GM21360 (cell line): ENCODE data around the gene SMCHD1.
A peak's percentile ranks its signal among the peaks of the same experiment; 100 is the strongest.
"Not testable (repeated sequence)": the region's sequence is repeated elsewhere in the genome, so short reads cannot be mapped to it uniquely, and the experiment has no call there.

Experiments
- ATAC-seq: cut with Tn5 transposase; IDR thresholded peaks from one replicate; pipeline ENCODE4 v1.9.1; 2021; ENCODE audit warnings: mild to moderate bottlenecking, moderate library complexity; ENCODE audit not compliant: unreplicated experiment

Gene SMCHD1

DNA sequence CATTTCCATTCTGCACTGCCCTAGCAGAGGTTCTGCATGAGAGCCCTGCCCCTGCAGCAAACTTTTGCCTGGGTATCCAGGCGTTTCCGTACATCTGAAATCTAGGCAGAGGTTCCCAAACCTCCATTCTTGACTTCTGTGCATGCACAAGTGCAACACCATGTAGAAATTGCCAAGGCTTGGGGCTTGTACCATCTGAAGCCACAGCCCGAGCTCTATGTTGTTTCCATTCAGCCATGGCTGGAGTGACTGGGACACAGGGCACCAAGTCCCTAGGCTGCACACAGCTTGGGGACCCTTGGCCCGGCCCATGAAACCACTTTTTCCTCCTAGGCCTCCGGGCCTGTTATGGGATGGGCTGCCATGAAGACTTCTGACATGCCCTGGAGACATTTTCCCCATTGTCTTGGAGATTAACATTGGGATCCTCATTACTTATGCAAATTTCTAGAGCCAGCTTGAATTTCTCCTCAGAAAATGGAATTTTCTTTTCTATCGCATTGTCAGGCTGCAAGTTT lies 154.2 kb downstream of the SMCHD1 start:
- ATAC-seq = not testable (repeated sequence)

DNA sequence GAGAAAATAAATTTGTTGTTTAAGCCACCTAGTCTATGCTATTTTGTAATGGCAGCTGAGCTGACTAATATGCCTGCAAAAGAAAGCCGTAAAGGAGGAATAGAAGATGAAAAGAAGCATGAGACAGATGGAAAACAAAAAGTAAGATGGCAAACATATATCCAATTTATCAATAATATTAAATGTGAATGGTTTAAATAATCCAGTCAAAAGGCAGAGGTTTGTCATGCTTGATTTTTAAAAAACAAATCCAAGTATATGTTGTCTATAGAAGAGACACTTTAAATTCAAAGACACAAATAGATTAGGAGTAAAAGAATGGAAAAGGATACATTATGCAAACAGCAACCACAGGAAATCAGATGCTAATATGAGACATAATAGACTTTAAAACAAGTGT lies 155.9 kb downstream of the SMCHD1 start:
- no peak for ATAC-seq

DNA sequence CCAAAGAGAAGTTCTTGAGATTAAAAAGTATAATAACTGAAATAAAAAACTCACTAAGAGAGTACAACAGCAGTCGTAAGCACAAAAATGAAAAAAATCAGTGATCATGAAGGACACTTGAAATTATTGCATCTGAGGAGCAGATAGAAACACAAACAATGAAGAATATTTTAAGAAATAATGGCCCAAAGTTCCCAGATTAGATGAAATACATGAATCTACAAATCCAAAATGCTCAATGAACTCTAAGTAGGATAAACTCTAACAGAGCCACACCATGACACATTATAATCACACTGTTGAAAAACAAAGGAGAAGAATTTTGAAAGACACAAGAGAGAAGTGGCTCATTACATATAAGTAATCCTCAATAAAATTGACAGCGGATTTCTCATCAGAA lies 159.4 kb downstream of the SMCHD1 start:
- no peak for ATAC-seq

DNA sequence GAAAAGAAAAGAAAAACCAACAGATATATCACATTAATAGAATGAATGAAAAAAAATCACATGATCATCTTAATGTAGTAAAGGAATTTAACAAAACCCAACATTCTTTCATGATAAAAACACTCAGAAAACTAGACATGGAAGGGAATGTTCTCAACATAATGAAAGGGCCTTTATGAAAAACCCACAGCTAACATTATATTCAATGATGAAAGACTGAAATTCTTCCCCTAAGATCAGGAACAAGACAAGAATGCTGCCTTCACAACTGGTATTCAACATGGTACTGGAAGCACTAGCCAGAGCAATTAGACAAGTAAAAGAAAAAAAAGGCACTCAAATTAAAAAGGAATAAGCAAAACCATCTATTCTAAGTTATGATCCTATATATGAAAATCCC lies 162.8 kb downstream of the SMCHD1 start:
- ATAC-seq = no peak

DNA sequence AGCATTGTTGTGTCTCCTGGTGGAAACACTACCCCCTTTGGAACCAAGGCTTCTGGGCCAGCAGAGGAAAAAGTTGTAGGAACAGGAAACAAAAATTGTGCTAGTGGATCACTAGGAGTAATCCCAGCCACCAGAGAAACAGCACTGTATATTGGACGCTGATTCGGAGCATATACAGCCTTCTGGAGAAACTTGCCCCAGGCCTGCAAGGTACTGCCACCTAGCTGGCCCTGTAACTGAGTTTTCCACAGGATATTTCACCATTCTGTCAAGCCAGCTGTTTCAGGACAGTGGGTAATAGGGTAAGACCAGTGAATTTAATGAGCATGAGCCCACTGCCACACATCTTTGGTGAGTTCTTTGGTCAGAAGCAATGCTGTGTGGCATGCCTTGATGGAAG lies 166.2 kb downstream of the SMCHD1 start:
- ATAC-seq = no peak

GRCh38 chr18:2822213-2822921 lies 166.8 kb downstream of the SMCHD1 start:
- no peak for ATAC-seq

DNA sequence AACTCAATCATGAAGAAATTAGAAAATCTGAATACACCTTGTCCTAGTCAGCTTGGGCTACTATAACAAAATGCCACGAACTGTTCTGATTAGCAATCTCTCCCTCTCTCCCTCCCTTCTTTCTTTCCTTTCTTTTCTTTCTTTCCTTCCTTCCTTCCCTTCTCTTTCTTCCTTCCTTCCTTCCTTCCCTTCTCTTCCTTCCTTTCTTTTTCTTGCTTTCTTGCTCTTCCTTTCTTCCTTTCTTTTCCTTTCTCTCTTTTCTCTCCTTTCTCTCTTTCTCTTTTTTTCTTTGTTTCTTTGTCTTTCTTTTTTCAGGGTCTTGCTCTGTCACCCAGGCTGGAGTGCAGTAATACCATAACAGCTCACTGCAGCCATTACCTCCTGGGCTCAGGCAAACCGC lies 167.7 kb downstream of the SMCHD1 start:
- no peak for ATAC-seq

DNA sequence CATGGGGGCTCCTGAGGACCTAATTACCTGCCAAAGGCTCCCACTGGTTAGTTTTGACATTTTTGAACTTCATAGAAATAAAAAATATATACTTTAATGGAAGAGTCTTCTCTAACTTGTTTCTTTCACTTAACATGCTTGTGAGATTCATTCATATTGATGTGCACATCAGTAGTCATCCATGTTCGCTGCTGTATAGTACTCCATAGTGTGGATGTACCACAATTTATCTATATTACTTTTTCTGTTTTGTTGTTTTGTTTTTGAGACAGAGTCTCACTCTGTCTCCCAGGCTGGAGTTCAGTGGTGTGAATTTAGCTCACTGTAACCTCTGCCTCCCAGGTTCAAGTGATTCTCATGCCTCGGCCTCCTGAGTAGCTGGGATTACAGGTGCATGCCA lies 168.4 kb downstream of the SMCHD1 start:
- no peak for ATAC-seq

DNA sequence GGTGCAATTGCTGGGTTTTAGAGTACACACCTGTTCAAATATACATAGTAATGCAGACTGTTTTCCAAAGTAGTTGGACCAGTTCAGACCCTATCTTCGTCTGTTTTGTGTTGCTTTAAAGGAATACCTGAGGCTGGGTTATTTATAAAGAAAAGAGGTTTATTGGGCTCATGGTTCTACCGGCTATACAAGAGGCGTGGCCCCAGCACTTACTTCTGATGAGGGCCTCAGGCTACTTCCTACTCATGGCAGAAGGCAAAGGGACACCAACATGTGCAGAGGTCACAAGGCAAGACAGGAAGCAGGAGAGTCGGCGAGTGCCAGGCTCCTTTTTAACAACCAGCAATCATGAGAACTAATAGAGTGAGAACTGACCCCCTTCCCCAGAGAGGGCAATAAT lies 169.3 kb downstream of the SMCHD1 start:
- no peak for ATAC-seq

DNA sequence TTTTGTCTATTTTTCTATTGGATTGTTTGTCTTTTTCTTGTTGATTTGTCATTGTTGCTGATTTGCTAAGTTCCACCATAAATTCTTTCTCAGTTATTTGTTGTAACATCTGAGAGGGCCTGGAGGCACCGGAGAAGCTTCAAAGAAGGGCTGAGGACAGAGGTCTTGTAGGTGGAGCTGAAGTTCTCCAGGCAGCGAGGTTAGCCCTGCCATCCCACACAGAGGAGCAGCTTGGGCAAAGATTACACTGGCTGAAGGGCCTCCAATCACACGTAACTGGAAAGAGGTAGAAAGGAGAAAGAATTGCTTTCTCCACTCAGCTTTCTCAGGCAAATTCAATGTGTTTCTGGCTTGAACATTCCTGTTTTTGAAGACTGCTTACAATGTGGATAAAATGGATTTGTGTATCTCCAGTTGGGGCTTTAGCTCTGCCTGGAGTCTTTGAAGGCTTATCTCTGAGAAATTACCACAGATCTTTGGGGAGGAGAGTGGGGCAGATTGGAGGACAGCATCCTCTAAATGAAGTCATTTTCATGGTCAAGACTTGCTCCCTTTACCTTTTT lies 170.2 kb downstream of the SMCHD1 start:
- no peak for ATAC-seq

DNA sequence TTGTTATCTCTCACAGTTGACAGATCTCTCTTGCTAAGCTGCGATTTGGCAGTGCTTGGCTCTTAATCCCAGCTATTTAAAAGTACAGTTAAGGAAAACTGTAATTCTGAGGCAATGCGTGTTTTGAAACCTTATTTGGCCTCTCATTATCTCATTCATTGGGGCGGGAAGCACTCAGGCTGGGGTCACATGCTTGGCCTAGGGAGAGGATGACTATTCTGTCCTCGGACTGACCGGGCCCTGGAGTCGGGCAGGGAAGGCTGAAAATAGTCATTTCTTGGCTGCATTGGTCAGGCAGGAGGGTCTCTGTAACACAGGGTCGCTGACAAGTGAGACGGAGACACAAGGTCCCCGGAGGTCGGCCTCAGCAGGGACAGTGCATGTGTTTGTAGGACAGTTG lies 171.1 kb downstream of the SMCHD1 start:
- no peak for ATAC-seq

DNA sequence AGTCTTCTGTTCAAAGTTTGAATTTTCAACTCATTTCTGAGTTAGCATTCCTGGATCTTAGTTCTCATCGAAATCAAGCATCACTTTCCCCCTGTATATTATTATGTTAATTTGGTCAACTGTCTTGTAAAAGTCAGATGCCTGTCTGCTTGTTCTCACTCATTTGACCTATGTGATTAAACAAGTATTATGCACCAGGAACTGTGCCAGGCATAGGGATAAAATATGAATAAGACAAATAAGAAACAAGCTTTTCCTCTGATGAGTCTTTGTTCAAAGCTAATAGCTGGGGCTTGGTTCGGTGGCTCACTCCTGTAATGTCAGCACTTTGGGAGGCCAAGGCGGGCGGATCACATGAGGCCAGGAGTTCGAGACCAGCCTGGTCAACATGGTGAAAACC lies 171.5 kb downstream of the SMCHD1 start:
- ATAC-seq = no peak

GRCh38 chr18:2836118-2836517 lies 180.6 kb downstream of the SMCHD1 start:
- ATAC-seq = not testable (repeated sequence)

DNA sequence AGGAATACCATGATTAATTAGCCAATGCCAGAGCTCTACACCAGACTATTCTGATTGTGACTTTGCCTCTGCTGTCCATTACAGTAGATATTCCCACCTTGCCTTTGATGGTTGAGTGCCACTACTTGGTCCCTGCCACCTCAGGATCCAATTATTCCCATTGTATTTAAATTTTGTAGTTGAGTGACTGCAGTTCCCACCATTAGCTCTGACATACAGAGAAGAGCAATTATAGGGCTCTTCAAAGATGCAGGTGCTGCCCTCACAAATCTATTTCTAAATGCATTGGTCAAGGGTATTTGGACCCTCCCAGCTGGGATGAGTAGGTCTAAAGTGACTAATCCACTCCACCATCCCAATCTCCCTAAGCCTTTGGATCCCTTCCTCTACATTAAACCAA lies 181.8 kb downstream of the SMCHD1 start:
- ATAC-seq = not testable (repeated sequence)

DNA sequence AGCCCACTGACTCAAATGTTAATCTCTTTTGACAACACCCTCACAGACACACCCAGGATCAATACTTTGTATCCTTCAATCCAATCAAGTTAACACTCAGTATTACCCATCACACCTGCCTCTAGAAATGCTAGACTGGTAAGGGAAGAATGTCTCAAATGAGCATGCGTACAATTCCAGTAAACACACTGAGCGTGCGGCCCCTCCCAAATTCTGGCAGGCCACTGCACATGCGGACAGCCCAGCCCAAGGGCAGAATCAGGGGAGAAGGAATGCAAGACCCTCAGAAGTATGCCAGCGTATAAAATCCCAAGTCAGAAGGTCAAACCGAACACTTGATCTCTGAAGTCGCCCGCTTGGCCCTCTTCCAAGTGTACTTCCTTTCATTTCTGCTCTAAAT lies 183.7 kb downstream of the SMCHD1 start:
- no peak for ATAC-seq

GRCh38 chr18:2840521-2840920 lies 185.0 kb downstream of the SMCHD1 start:
- no peak for ATAC-seq

DNA sequence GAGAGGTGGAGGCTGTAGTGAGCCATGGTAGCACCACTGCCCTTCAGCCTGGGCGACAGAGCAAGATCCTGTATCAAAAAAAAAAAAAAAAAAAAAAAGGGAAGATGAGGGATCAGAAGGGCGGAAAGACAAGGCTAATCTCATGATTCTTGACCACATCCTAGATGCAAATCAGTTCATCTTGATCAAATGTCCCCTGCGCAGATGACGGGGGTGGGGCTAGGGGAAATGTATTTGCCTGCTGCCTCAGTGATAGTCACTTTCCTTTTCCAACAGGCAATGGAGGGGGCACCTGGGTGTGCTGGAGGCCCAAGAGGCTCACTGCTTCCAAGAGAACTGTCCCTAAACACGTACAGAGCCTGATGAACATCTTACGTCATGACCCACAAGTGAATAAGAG lies 187.6 kb downstream of the SMCHD1 start:
- no peak for ATAC-seq

DNA sequence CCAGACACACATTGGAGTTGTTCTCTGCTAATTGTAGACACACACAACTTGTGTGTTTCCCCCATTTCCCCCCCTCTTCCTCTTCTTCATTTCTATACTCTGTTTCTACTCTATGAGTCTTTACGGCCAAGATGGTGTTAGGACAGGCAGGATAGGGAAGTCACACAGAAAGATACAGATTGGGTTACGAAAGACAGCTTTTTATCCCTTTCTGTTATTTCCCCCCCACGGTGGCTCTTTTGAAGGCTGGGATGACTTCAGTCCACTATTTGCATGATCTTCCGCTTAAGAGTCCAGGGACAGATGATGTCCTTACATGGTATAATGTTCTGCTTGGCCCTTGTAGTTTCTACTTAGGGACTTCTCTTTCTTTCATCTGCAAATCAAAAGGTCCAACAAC lies 189.6 kb downstream of the SMCHD1 start:
- ATAC-seq = no peak

DNA sequence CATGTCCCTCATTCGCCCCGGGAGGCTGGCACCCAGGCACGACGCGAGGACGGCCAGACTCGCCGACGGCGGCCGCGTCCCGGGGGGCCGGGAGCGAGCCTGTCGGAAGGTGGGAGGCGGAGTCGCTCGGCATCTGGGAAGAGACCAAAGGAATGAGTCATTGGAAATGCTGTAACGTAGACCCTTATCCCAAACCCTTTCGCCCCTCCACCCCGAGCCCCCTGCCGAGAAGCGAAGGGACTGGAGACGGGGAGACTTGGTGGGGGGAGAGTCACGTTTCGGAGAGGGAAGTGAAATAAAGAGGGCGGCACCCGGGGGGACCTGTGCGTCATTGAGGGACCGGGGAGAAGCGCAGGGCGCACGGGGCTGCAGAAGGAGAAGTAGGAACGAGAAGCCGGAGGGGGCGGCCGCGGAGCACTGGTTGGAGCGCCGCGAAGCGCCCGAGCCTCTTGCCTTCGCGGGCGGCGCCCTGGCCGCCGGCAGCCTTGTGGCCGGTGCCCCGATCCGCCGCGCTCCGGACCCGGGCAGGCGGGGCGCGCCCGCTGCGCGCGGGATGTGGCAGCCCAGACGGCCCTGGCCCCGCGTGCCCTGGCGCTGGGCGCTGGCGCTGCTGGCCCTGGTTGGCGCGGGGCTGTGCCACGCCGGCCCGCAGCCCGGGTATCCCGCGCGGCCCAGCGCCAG lies 191.2 kb downstream of the SMCHD1 start, which contains the start of gene EMILIN2:
TSS of gene EMILIN2 (plus strand) at position 371 of the 681 bp plus-strand sequence. CDS start at position 554, 183 bp downstream.
- peak; percentile 59 for ATAC-seq

DNA sequence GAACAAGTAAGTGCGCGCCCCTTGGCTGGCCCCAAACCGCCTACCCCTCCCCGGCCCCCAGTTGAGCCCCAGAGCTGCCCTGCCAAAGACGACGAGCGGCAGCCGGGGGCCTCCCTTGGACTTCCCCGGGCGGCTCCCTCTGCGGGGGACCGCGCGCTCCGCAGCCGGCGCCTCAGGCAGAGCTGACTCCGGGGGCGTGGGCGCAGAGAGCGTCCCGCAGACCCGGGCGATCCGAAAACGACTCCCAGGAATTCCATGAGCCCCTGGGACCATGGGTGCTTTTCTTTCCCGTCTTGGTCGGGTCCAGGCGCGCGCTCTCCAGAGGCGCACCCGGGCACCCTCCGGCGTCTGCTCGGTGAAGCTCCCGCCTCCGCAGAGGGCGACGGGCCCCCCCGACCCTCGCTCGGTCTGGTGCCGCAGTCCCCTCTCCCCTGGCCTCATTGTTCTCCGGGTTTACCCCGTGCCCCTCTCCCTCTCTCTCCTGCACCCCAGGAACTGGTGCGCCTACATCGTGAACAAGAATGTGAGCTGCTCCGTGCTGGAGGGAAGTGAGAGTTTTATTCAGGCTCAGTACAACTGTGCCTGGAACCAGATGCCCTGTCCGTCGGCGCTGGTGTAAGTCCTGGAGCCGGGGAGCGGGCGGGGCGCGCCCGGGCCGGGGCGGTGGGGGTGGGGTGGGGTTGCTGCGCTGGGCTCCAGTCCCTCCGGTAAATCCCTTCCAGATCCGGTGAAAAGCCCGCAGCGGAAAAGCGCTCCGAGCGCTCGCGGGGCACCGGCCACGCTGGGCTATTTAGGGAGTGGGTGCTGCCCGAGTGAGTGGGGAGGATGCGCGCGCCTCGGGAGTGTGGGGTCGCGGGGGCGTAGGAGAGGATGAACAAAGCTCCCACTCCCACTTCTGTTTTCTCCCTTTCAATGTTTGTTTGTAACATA lies 192.1 kb downstream of the SMCHD1 start:
- peak; percentile 39 for ATAC-seq
